Measurements from ENCODE around the gene FOXP1. TPM values are rescaled to one million over a fixed set of nuclear protein-coding genes. Genes with fewer than 3 reads are reported as not detected.

Gene FOXP1
- total RNA-seq, 4 donors from 2014 or later = 49.8 to 157 (median 71.9) TPM

DNA sequence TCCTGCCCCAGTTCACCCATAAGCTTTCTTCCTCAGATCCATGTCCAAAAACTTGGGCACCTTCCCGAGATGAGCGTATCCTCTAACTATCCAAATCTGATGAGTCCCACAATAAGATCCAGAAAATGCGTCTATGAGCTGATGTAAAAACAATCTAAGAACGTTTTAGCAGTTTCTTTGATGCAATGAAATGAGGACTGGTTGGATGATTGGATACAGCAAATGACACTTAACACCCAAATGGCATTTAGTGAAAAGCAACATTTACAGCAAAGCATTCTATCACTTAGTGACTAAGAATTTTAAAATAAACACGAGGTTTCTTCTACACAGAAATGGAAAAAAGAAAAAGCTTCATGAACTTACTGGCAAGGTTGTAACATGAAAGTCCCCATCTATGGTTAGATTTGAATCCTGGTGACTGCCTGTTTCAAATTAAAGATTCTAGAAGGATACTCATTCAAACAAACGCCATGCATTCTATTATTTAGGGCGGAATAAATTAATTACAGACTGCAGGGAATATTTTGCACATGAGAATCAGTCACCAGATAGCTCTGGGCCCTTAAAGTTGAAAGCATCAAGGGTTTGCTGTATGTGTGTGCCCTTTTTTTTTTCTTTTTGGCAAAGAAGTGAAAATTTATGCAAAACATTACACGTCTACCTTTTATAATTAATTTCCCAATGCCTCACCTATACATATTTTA is 598.6 kb downstream of the FOXP1 start:
- no peaks in the 10 kb centered on the region for H3K9me3 ChIP-seq

GRCh38 chr3:70982700-70983140 is 600.8 kb downstream of the FOXP1 start:
- WGBS = 17% methylated on average over 6 of the region's 6 CpGs
- peak overlapping the region; percentile 87 for H3K27ac ChIP-seq
- H3K4me3 ChIP-seq = peak overlapping the region; percentile 11
- TF ChIP-seq CTCF (IDR thresholded peaks at IDR 0.05) (no peak), POLR2AphosphoS5 (IDR thresholded peaks at IDR 0.05) (peak in 2 of 3 donors; percentile 28 to 47), POLR2A (IDR thresholded peaks at IDR 0.05) (no peak), EP300 (IDR thresholded peaks at IDR 0.05) (no peak)
- H3K4me1 ChIP-seq = peaks cover 44% of the 10 kb centered on the region
- H3K27me3 ChIP-seq = no peaks in the 10 kb centered on the region
- no peaks in the 10 kb centered on the region for H3K9me3 ChIP-seq
- peaks cover 26% of the 10 kb centered on the region for H3K36me3 ChIP-seq
- peak in 1 of 2 donors; percentile 72 for DNase-seq (ENCODE audit: low spot score in 2 of 2)

More for the DNA sequence above, 598.6 kb downstream of the FOXP1 start:
- Histone ChIP-seq H3K36me3 (peaks cover 24% of the 10 kb centered on the region), H3K27me3 (no peaks in the 10 kb centered on the region), H3K4me1 (peaks cover 58% of the 10 kb centered on the region), H3K4me3 (no peak overlapping the region), H3K27ac (peak overlapping the region; percentile 25)
- WGBS = 70% methylated on average over 8 of the region's 8 CpGs
- DNase-seq (ENCODE audit: low spot score in 2 of 2) = no peak
- no peak for TF ChIP-seq EP300 (IDR thresholded peaks at IDR 0.05)
- TF ChIP-seq CTCF (IDR thresholded peaks at IDR 0.05) = no peak
- no peak for TF ChIP-seq POLR2AphosphoS5 (IDR thresholded peaks at IDR 0.05)
- no peak for TF ChIP-seq POLR2A (IDR thresholded peaks at IDR 0.05)

GRCh38 chr3:70982284-70982683 is 601.2 kb downstream of the FOXP1 start:
- DNase-seq (ENCODE audit: low spot score in 2 of 2) = no peak
- H3K36me3 ChIP-seq = peaks cover 26% of the 10 kb centered on the region
- H3K4me1 ChIP-seq = peaks cover 44% of the 10 kb centered on the region

DNA sequence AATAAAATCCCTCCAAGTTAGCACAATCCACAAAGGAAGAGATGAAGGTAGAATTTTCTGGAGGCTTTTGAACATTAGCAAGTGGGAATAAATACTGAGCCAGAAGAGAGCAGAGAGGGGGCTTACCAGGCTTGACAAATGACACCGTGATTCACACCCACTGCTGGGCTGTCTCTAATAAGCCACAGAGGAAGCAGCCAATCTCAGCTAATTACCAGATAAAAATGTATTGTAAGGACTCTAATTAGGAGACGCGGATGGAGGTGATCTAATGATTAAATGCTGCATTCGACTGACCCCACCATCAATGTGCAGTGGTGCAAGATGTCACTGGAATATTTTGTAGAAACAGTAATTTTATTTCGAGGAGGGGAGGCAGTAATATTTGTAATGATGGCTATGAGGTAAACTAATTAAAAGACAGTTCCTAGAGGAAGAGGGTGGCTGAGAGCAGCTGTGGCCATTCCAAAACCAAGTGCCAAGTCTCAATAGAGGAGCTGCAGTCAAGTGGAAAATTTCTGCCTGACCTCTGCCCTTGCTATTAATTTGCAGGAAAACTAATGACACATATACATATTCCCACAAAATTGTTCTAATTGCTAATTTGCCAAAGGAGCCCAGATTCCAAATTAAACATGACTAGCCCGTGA is 602.2 kb downstream of the FOXP1 start:
- no peak for DNase-seq (ENCODE audit: low spot score in 2 of 2)
- Histone ChIP-seq H3K4me3 (no peak overlapping the region), H3K4me1 (peaks cover 44% of the 10 kb centered on the region), H3K36me3 (peaks cover 27% of the 10 kb centered on the region), H3K27me3 (no peaks in the 10 kb centered on the region), H3K9me3 (no peaks in the 10 kb centered on the region), H3K27ac (peak overlapping the region; percentile 87)
- TF ChIP-seq POLR2A (IDR thresholded peaks at IDR 0.05) (no peak), EP300 (IDR thresholded peaks at IDR 0.05) (no peak), POLR2AphosphoS5 (IDR thresholded peaks at IDR 0.05) (no peak)
- WGBS = 66% methylated on average over 6 of the region's 6 CpGs

More at GRCh38 chr3:70982284-70982683, 601.2 kb downstream of the FOXP1 start:
- Histone ChIP-seq H3K27ac (peak overlapping the region; percentile 87), H3K27me3 (no peaks in the 10 kb centered on the region), H3K9me3 (no peaks in the 10 kb centered on the region), H3K4me3 (peak overlapping the region; percentile 11)
- 18% methylated on average over 1 of the region's 1 CpG for WGBS
- TF ChIP-seq EP300 (IDR thresholded peaks at IDR 0.05) = no peak
- no peak for TF ChIP-seq POLR2A (IDR thresholded peaks at IDR 0.05)
- TF ChIP-seq POLR2AphosphoS5 (IDR thresholded peaks at IDR 0.05) = no peak
- TF ChIP-seq CTCF (IDR thresholded peaks at IDR 0.05) = no peak

GRCh38 chr3:70980646-70981170 is 602.8 kb downstream of the FOXP1 start:
- 82% methylated on average over 8 of the region's 8 CpGs for WGBS
- no peaks in the 10 kb centered on the region for H3K9me3 ChIP-seq
- H3K27me3 ChIP-seq = no peaks in the 10 kb centered on the region
- H3K4me3 ChIP-seq = no peak overlapping the region
- TF ChIP-seq EP300 (IDR thresholded peaks at IDR 0.05) (no peak), CTCF (IDR thresholded peaks at IDR 0.05) (no peak), POLR2AphosphoS5 (IDR thresholded peaks at IDR 0.05) (no peak), POLR2A (IDR thresholded peaks at IDR 0.05) (no peak)
- DNase-seq (ENCODE audit: low spot score in 2 of 2) = no peak
- H3K27ac ChIP-seq = no peak overlapping the region
- peaks cover 44% of the 10 kb centered on the region for H3K4me1 ChIP-seq
- peaks cover 27% of the 10 kb centered on the region for H3K36me3 ChIP-seq
